ENCODE data around the gene NPY.

The NPY gene

DNA sequence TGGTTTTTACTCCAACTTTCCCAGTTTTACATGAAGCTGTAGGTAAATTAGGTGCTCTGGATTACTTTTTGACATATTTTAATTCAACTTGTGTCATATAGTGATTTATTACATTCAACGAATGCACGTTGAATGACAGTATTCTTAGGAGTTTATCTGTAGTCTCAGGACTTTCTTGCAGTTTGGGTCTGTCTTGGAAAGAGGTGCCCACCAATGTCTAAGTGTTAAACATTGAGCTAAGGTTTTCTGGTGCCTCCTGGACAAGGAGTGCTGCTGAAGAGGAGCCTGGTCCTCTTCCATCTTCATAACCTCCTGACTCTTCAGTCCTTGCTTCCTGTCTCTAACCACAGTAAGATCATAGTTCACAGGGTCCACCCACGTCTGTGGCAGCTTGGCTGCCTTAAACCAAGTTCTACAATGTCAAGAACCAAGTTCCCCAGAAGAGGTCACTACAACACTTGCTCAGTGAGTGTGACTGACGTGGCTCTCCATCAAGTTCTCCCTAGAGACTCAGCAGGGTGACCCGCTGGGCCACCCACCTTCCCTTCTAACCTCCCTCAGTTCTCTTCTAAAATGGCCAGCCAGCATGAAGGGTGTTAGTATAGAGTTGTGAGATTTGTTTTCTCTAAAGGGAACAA is 6.1 kb downstream of the NPY start:
- peak; percentile 56 to 78 for DNase-seq (ENCODE audit: low spot score in 2 of 2)
- Histone ChIP-seq H3K27me3 (ENCODE audit: low read depth) (peaks cover 34% of the 10 kb centered on the region), H3K4me1 (no peaks in the 10 kb centered on the region), H3K9me3 (no peaks in the 10 kb centered on the region), H3K4me3 (no peak overlapping the region), H3K36me3 (replicated peaks) (no peaks in the 10 kb centered on the region)
- in situ Hi-C loops (cut with MboI; ENCODE audit: low sequenced_read_pairs), result loop anchor here (25.0 kb wide), 1 partner anchor 797 kb away; no protein-coding TSS in a partner anchor

DNA sequence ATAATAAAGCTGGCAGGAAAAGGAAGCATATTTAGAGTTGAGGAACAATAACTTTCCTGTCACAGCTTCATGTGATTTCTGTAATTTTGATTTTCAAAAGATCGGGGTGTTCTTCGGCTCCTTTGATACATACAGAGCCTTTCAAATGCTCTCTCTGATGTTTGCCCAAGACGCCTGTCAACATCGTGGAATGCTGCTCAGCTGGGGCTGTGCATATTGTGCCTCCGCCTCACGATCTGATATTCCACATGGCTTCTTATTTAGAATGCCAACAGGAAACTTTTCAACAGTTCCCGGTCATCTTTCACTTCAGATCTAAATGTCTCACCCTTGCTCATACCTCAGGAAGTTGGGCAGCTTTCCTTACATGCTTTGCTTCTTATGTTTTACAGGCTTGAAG is 7.3 kb downstream of the NPY start:
- Histone ChIP-seq H3K36me3 (replicated peaks) (no peaks in the 10 kb centered on the region), H3K27me3 (ENCODE audit: low read depth) (peaks cover 24% of the 10 kb centered on the region), H3K4me3 (no peak overlapping the region), H3K9me3 (no peaks in the 10 kb centered on the region), H3K4me1 (no peaks in the 10 kb centered on the region)
- no peak for DNase-seq (ENCODE audit: low spot score in 2 of 2)
- in situ Hi-C loops (cut with MboI; ENCODE audit: low sequenced_read_pairs), result loop anchor here (25.0 kb wide), 1 partner anchor 796 kb away; no protein-coding TSS in a partner anchor

- DNase-seq (ENCODE audit: low spot score in 2 of 2), result no peak
- in situ Hi-C loops (cut with MboI; ENCODE audit: low sequenced_read_pairs), result loop anchor here (25.0 kb wide), 1 partner anchor 790 kb away; no protein-coding TSS in a partner anchor
- H3K27me3 ChIP-seq (ENCODE audit: low read depth), result peaks cover 2% of the 10 kb centered on the region; the same call in 1 of the 2 replicates
These were observed 13.4 kb downstream of the NPY start for GRCh38 chr7:24297362-24297761.

DNA sequence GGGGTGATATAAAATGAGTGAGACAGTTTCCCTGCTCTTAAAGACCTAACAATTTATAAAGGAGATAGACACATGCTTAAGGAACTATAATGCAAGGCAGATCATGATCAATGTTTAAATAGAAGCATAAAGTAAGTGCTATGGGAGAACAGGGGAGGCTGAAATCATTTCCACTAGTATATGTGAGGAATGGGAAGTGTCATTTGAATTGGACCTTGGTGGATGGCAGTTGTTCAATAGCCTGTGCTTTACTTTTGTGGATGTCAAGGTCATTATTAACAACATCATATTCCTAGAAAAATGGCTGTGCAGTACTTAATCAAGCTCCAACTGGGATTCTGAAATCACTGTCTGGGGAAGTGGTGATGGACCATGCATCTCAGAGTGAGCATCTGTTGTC is 14.7 kb downstream of the NPY start:
- no peak overlapping the region for H3K4me3 ChIP-seq
- H3K9me3 ChIP-seq, result no peaks in the 10 kb centered on the region
- no peak for DNase-seq (ENCODE audit: low spot score in 2 of 2)
- in situ Hi-C loops (cut with MboI; ENCODE audit: low sequenced_read_pairs), result loop anchor here (25.0 kb wide), 1 partner anchor 789 kb away; no protein-coding TSS in a partner anchor
- H3K4me1 ChIP-seq, result no peaks in the 10 kb centered on the region
- H3K27me3 ChIP-seq (ENCODE audit: low read depth), result peaks cover 5% of the 10 kb centered on the region; the same call in 1 of the 2 replicates
- no peaks in the 10 kb centered on the region for H3K36me3 ChIP-seq (replicated peaks)

More at GRCh38 chr7:24297362-24297761, 13.4 kb downstream of the NPY start:
- no peaks in the 10 kb centered on the region for H3K9me3 ChIP-seq
- no peaks in the 10 kb centered on the region for H3K36me3 ChIP-seq (replicated peaks)
- H3K4me1 ChIP-seq, result no peaks in the 10 kb centered on the region
- H3K4me3 ChIP-seq, result no peak overlapping the region

DNA sequence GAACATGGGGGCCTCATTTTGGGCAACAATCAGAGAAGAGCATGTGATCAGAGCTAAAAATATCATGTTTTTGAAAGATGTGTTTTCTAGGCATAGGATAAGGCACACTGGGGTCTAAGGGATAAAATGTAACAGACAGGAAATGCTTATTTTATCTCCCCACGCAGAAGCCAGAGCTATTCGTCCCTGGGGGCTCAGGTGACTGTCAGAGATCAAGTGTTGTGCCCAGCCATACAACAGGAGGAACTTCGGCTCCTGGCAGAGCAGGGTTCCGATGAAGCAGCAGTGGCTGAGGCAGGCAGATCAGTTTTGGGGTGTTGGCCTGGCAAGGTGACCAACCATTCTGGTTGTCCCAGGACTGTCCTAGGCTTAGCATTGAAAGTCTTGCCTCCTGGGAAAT is 15.2 kb downstream of the NPY start:
- Histone ChIP-seq H3K4me1 (no peaks in the 10 kb centered on the region), H3K36me3 (replicated peaks) (no peaks in the 10 kb centered on the region), H3K27me3 (ENCODE audit: low read depth) (peaks cover 5% of the 10 kb centered on the region; the same call in 1 of the 2 replicates), H3K9me3 (no peaks in the 10 kb centered on the region), H3K4me3 (no peak overlapping the region)
- in situ Hi-C loops (cut with MboI; ENCODE audit: low sequenced_read_pairs), result loop anchor here (25.0 kb wide), 1 partner anchor 788 kb away; no protein-coding TSS in a partner anchor
- DNase-seq (ENCODE audit: low spot score in 2 of 2), result no peak

DNA sequence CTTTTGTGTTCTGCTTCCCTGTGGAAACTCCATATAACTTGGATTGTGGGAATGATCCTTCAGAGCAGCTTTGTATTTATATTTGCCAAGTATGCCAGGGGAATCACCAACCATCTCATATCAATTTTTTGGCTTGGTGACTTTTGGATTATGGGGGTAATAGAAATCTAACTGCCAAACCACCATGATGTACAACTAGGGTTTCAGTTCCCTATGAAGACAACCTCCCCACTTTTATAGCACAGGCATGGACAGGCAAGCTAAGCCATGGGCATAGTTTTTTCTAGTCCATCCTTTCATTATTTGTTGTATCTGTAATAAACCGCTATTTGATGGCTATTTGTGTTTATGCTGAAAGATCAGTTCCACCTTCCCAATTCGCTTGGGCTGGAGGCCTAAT is 17.7 kb downstream of the NPY start:
- Histone ChIP-seq H3K27me3 (ENCODE audit: low read depth) (peaks cover 5% of the 10 kb centered on the region; the same call in 1 of the 2 replicates), H3K4me3 (no peak overlapping the region), H3K9me3 (no peaks in the 10 kb centered on the region), H3K36me3 (replicated peaks) (no peaks in the 10 kb centered on the region), H3K4me1 (no peaks in the 10 kb centered on the region)
- in situ Hi-C loops (cut with MboI; ENCODE audit: low sequenced_read_pairs), result no loop called here
- no peak for DNase-seq (ENCODE audit: low spot score in 2 of 2)

GRCh38 chr7:24304494-24305095 is 20.6 kb downstream of the NPY start:
- no peaks in the 10 kb centered on the region for H3K9me3 ChIP-seq
- no peaks in the 10 kb centered on the region for H3K4me1 ChIP-seq
- H3K27me3 ChIP-seq (ENCODE audit: low read depth), result peaks cover 3% of the 10 kb centered on the region; the same call in 1 of the 2 replicates
- no peaks in the 10 kb centered on the region for H3K36me3 ChIP-seq (replicated peaks)
- in situ Hi-C loops (cut with MboI; ENCODE audit: low sequenced_read_pairs), result no loop called here
- DNase-seq (ENCODE audit: low spot score in 2 of 2), result no peak
- H3K4me3 ChIP-seq, result no peak overlapping the region

DNA sequence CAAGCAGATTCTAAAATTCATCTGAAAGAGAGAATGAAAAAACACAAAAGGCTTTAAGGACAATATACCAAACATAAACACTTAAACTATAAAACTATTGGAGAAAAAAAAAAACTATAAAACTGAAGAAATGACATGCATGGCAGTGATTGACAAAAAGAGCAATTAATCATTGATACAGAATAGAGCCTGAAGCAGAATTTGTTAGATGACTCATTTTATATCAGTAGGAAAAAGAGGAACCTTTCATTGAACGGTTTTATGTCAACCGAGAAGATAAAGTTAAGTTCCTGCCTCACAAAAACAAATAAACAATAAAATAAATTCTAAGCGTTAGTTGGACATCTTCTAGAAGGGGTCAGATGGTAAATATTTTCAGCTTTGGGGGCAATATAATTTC is 23.3 kb downstream of the NPY start:
- no peak for DNase-seq (ENCODE audit: low spot score in 2 of 2)
- H3K4me1 ChIP-seq, result no peaks in the 10 kb centered on the region
- in situ Hi-C loops (cut with MboI; ENCODE audit: low sequenced_read_pairs), result no loop called here
- no peak overlapping the region for H3K4me3 ChIP-seq
- H3K27me3 ChIP-seq (ENCODE audit: low read depth), result peaks cover 3% of the 10 kb centered on the region; the same call in 1 of the 2 replicates
- no peaks in the 10 kb centered on the region for H3K9me3 ChIP-seq
- H3K36me3 ChIP-seq (replicated peaks), result no peaks in the 10 kb centered on the region

- H3K27me3 ChIP-seq (ENCODE audit: low read depth), result no peaks in the 10 kb centered on the region
- no peak for DNase-seq (ENCODE audit: low spot score in 2 of 2)
- no peak overlapping the region for H3K4me3 ChIP-seq
- H3K4me1 ChIP-seq, result no peaks in the 10 kb centered on the region
- no peaks in the 10 kb centered on the region for H3K9me3 ChIP-seq
- no peaks in the 10 kb centered on the region for H3K36me3 ChIP-seq (replicated peaks)
- in situ Hi-C loops (cut with MboI; ENCODE audit: low sequenced_read_pairs), result no loop called here
These were observed 28.6 kb downstream of the NPY start for GRCh38 chr7:24312588-24312987.

DNA sequence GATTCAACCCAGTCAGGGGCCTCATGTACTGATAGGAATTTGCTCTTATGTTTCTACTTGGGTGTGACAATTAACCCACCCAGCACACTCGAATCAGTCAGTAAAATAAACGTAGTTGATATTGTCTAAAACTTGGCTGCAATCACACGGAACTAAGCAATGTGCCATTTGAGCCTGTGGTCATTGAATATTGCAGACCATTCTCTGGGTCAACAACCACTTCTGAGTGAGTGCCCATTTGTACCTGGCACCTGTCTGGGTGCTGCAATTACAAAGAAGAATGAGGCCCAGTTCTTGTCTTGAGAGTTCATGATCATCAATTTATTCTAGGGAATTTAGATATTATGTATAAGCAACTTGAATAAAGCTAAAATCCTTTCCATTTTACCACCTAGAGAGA is 29.8 kb downstream of the NPY start:
- DNase-seq (ENCODE audit: low spot score in 2 of 2), result no peak
- Histone ChIP-seq H3K4me1 (no peaks in the 10 kb centered on the region), H3K27me3 (ENCODE audit: low read depth) (no peaks in the 10 kb centered on the region), H3K36me3 (replicated peaks) (no peaks in the 10 kb centered on the region), H3K4me3 (no peak overlapping the region), H3K9me3 (no peaks in the 10 kb centered on the region)
- in situ Hi-C loops (cut with MboI; ENCODE audit: low sequenced_read_pairs), result no loop called here

DNA sequence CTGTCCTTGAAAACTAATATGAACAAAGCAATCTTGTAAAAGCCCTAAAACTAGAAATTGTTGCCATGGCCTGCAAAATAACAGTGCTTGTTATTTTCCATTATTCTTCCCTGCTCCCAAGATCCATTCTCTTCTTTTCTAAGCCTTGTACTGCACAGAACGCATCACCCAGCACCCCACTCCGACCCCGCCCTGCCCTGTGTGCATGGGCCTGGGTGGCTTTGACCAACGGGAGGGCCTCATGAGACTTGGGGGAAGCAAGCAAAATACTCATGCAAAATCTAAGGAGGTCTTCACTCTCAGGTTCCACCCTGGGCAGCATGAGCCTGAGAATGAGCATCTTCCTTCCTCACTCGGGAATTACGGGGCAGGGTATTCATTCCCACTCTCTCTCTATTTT is 32.4 kb downstream of the NPY start:
- in situ Hi-C loops (cut with MboI; ENCODE audit: low sequenced_read_pairs), result no loop called here

GRCh38 chr7:24318326-24318725 is 34.3 kb downstream of the NPY start:
- in situ Hi-C loops (cut with MboI; ENCODE audit: low sequenced_read_pairs), result no loop called here
- Histone ChIP-seq H3K27me3 (ENCODE audit: low read depth) (no peaks in the 10 kb centered on the region), H3K9me3 (no peaks in the 10 kb centered on the region), H3K4me3 (no peak overlapping the region), H3K36me3 (replicated peaks) (no peaks in the 10 kb centered on the region), H3K4me1 (no peaks in the 10 kb centered on the region)
- peak; percentile 29 to 34 for DNase-seq (ENCODE audit: low spot score in 2 of 2)

More for the DNA sequence above, 32.4 kb downstream of the NPY start:
- Histone ChIP-seq H3K4me1 (no peaks in the 10 kb centered on the region), H3K9me3 (no peaks in the 10 kb centered on the region), H3K27me3 (ENCODE audit: low read depth) (no peaks in the 10 kb centered on the region), H3K4me3 (no peak overlapping the region), H3K36me3 (replicated peaks) (no peaks in the 10 kb centered on the region)
- DNase-seq (ENCODE audit: low spot score in 2 of 2), result no peak

DNA sequence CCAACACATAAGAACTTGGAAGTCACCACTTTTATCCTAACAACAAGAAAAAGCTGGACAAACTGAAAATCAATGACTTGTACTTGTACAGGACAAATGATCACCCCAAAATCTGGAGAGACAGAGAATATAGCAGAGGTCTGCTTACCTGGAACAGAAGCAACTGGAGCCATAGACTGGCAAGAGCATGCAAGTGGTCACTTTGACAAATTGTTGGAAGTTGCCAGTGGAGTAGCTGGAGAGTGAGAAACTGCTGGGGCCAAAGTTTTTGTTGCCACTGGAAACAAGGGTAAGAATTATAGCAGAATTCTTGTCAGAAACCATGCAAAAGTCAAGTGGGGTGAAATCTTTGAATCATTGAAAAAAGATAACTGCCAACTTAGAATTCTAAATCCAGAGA is 35.2 kb downstream of the NPY start:
- Histone ChIP-seq H3K27me3 (ENCODE audit: low read depth) (no peaks in the 10 kb centered on the region), H3K4me3 (no peak overlapping the region), H3K9me3 (no peaks in the 10 kb centered on the region), H3K36me3 (replicated peaks) (no peaks in the 10 kb centered on the region), H3K4me1 (no peaks in the 10 kb centered on the region)
- DNase-seq (ENCODE audit: low spot score in 2 of 2), result no peak
- in situ Hi-C loops (cut with MboI; ENCODE audit: low sequenced_read_pairs), result no loop called here

GRCh38 chr7:24323961-24324480 is 40.0 kb downstream of the NPY start:
- Histone ChIP-seq H3K4me3 (no peak overlapping the region), H3K4me1 (no peaks in the 10 kb centered on the region), H3K36me3 (replicated peaks) (no peaks in the 10 kb centered on the region), H3K9me3 (no peaks in the 10 kb centered on the region), H3K27me3 (ENCODE audit: low read depth) (no peaks in the 10 kb centered on the region)
- DNase-seq (ENCODE audit: low spot score in 2 of 2), result no peak
- in situ Hi-C loops (cut with MboI; ENCODE audit: low sequenced_read_pairs), result no loop called here

Data from HAP-1 (cell line).